ENCODE results near the gene CLPTM1.

The CLPTM1 gene

GRCh38 chr19:44930088-44930487 is 25.1 kb upstream of the CLPTM1 start:
- no peak for DNase-seq (ENCODE audit: low spot score)
- Histone ChIP-seq H3K27ac (no peak overlapping the region), H3K4me3 (no peak overlapping the region)
- TF ChIP-seq CTCF (IDR thresholded peaks at IDR 0.05) = no peak

- Histone ChIP-seq H3K4me3 (no peak overlapping the region), H3K27ac (no peak overlapping the region)
- no peak for DNase-seq (ENCODE audit: low spot score)
- no peak for TF ChIP-seq CTCF (IDR thresholded peaks at IDR 0.05)
Observed at GRCh38 chr19:44931541-44931940, 23.6 kb upstream of the CLPTM1 start.

GRCh38 chr19:44939668-44940067 is 15.5 kb upstream of the CLPTM1 start:
- H3K27ac ChIP-seq = no peak overlapping the region
- no peak for TF ChIP-seq CTCF (IDR thresholded peaks at IDR 0.05)
- no peak for DNase-seq (ENCODE audit: low spot score)
- H3K4me3 ChIP-seq = no peak overlapping the region

- no peak for DNase-seq (ENCODE audit: low spot score)
- no peak for TF ChIP-seq CTCF (IDR thresholded peaks at IDR 0.05)
- Histone ChIP-seq H3K4me3 (no peak within 1 kb of the TSS), H3K27ac (no peak within 1 kb of the TSS)
Observed at GRCh38 chr19:44942067-44942571, 13.1 kb upstream of the CLPTM1 start, which contains the start of gene APOC4. Gene APOC4, plus strand, starts transcription at chr19:44942237. Its CDS starts 41 bp downstream, at chr19:44942278.

- no peak for DNase-seq (ENCODE audit: low spot score)
- no peak overlapping the region for H3K27ac ChIP-seq
- no peak for TF ChIP-seq CTCF (IDR thresholded peaks at IDR 0.05)
- H3K4me3 ChIP-seq = no peak overlapping the region
Observed at GRCh38 chr19:44943801-44944249, 11.4 kb upstream of the CLPTM1 start.

GRCh38 chr19:44947041-44947581 is 8.1 kb upstream of the CLPTM1 start:
- DNase-seq (ENCODE audit: low spot score) = no peak
- no peak for TF ChIP-seq CTCF (IDR thresholded peaks at IDR 0.05)
- Histone ChIP-seq H3K4me3 (no peak overlapping the region), H3K27ac (no peak overlapping the region)

- DNase-seq (ENCODE audit: low spot score) = no peak
- no peak overlapping the region for H3K27ac ChIP-seq
Observed at GRCh38 chr19:44948237-44948636, 6.9 kb upstream of the CLPTM1 start.

More at GRCh38 chr19:44948237-44948636, 6.9 kb upstream of the CLPTM1 start:
- TF ChIP-seq CTCF (IDR thresholded peaks at IDR 0.05) = no peak
- H3K4me3 ChIP-seq = no peak overlapping the region

All from coronary artery (tissue), 2 donors.